GM21619 (cell line): ENCODE data around the gene NBEA.

Experiments used
- ATAC-seq: cut with Tn5 transposase; IDR thresholded peaks from one replicate; pipeline ENCODE4 v1.9.1; 2021; ENCODE audit not compliant: unreplicated experiment

The NBEA gene

GRCh38 chr13:35557475-35557874 lies 615.4 kb downstream of the NBEA start:
- no peak for ATAC-seq

- no peak for ATAC-seq
Observed at GRCh38 chr13:35561540-35561939, 619.5 kb downstream of the NBEA start.

GRCh38 chr13:35565273-35565672 lies 623.2 kb downstream of the NBEA start:
- ATAC-seq, result no peak

- ATAC-seq, result no peak
Observed at GRCh38 chr13:35566340-35566739, 624.3 kb downstream of the NBEA start.

GRCh38 chr13:35567406-35567980 lies 625.4 kb downstream of the NBEA start:
- no peak for ATAC-seq

GRCh38 chr13:35573639-35574038 lies 631.6 kb downstream of the NBEA start:
- no peak for ATAC-seq

- ATAC-seq, result no peak
Observed at GRCh38 chr13:35592457-35592856, 650.4 kb downstream of the NBEA start.

GRCh38 chr13:35593651-35594050 lies 651.6 kb downstream of the NBEA start:
- no peak for ATAC-seq

- no peak for ATAC-seq
Observed at GRCh38 chr13:35594096-35594495, 652.0 kb downstream of the NBEA start.

- ATAC-seq, result no peak
Observed at GRCh38 chr13:35595181-35595580, 653.1 kb downstream of the NBEA start.

GRCh38 chr13:35596321-35597030 lies 654.4 kb downstream of the NBEA start:
- no peak for ATAC-seq

GRCh38 chr13:35597451-35597850 lies 655.4 kb downstream of the NBEA start:
- ATAC-seq, result no peak

GRCh38 chr13:35598233-35598632 lies 656.2 kb downstream of the NBEA start:
- ATAC-seq, result no peak

GRCh38 chr13:35598790-35599369 lies 656.8 kb downstream of the NBEA start:
- ATAC-seq, result no peak

- no peak for ATAC-seq
Observed at GRCh38 chr13:35599384-35599783, 657.3 kb downstream of the NBEA start.

GRCh38 chr13:35600137-35600536 lies 658.1 kb downstream of the NBEA start:
- ATAC-seq, result no peak

- ATAC-seq, result no peak
Observed at GRCh38 chr13:35603593-35604285, 661.7 kb downstream of the NBEA start.

- ATAC-seq, result no peak
Observed at GRCh38 chr13:35614666-35615065, 672.6 kb downstream of the NBEA start.

GRCh38 chr13:35617420-35617819 lies 675.4 kb downstream of the NBEA start:
- no peak for ATAC-seq

- ATAC-seq, result no peak
Observed at GRCh38 chr13:35618565-35619083, 676.6 kb downstream of the NBEA start.

GRCh38 chr13:35621989-35622388 lies 679.9 kb downstream of the NBEA start:
- ATAC-seq, result no peak

- no peak for ATAC-seq
Observed at GRCh38 chr13:35629026-35629425, 687.0 kb downstream of the NBEA start.
